PFSK-1 (cell line): Measurements from ENCODE around the gene NDC1.

Experiments used
- FOXP2 ChIP-seq: optimal IDR thresholded peaks from 2 replicates; pipeline ENCODE3; 2011; ENCODE audit warnings: borderline replicate concordance, control low read depth, inconsistent platforms; ENCODE audit not compliant: insufficient read depth; ENCODE audit errors: extremely low read length, extremely low read depth
- POLR2AphosphoS5 ChIP-seq: IDR thresholded peaks from 2 replicates; pipeline ENCODE4 v1.6.1; 2012; ENCODE audit warnings: low read depth, mild to moderate bottlenecking, control low read depth, low read length, moderate library complexity
- SIN3A ChIP-seq: IDR thresholded peaks from 2 replicates; pipeline ENCODE4 v1.6.1; 2012; ENCODE audit warnings: mild to moderate bottlenecking, low read length, moderate library complexity, borderline replicate concordance; ENCODE audit not compliant: insufficient read depth
- TAF1 ChIP-seq: IDR thresholded peaks from 2 replicates; pipeline ENCODE4 v1.6.1; 2012; ENCODE audit warnings: low read length, control low read depth, borderline replicate concordance; ENCODE audit not compliant: insufficient read depth
- TF ChIP-seq, protein P1 (sequence below), 2 experiments: IDR thresholded peaks; 2 replicates each; pipeline versions ENCODE4 v1.6.1 to v1.8.0; 2011 to 2012; ENCODE audit warnings: low read depth in 2 of 2, low read length in 2 of 2, control low read depth in 1 of 2, inconsistent platforms in 1 of 2, mild to moderate bottlenecking in 1 of 2, moderate library complexity in 1 of 2; ENCODE audit not compliant: insufficient read depth in 1 of 2

GRCh38 chr1:53733447-53733931, 104.6 kb downstream of the NDC1 start:
- TF ChIP-seq, protein P1, sequence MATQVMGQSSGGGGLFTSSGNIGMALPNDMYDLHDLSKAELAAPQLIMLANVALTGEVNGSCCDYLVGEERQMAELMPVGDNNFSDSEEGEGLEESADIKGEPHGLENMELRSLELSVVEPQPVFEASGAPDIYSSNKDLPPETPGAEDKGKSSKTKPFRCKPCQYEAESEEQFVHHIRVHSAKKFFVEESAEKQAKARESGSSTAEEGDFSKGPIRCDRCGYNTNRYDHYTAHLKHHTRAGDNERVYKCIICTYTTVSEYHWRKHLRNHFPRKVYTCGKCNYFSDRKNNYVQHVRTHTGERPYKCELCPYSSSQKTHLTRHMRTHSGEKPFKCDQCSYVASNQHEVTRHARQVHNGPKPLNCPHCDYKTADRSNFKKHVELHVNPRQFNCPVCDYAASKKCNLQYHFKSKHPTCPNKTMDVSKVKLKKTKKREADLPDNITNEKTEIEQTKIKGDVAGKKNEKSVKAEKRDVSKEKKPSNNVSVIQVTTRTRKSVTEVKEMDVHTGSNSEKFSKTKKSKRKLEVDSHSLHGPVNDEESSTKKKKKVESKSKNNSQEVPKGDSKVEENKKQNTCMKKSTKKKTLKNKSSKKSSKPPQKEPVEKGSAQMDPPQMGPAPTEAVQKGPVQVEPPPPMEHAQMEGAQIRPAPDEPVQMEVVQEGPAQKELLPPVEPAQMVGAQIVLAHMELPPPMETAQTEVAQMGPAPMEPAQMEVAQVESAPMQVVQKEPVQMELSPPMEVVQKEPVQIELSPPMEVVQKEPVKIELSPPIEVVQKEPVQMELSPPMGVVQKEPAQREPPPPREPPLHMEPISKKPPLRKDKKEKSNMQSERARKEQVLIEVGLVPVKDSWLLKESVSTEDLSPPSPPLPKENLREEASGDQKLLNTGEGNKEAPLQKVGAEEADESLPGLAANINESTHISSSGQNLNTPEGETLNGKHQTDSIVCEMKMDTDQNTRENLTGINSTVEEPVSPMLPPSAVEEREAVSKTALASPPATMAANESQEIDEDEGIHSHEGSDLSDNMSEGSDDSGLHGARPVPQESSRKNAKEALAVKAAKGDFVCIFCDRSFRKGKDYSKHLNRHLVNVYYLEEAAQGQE (IDR thresholded peaks at IDR 0.05; ENCODE audit: insufficient read depth in 1 of 2, low read depth in 2 of 2, low read length in 2 of 2), result no peak
- TF ChIP-seq POLR2AphosphoS5, result no peak
- TF ChIP-seq TAF1, result no peak
- TF ChIP-seq FOXP2, result no peak
- TF ChIP-seq SIN3A, result no peak
